ENCODE measurements around the gene FBLN5.
"Not testable (repeated sequence)": the region's sequence is repeated elsewhere in the genome, so short reads cannot be mapped to it uniquely, and the experiment has no call there.

The FBLN5 gene

DNA sequence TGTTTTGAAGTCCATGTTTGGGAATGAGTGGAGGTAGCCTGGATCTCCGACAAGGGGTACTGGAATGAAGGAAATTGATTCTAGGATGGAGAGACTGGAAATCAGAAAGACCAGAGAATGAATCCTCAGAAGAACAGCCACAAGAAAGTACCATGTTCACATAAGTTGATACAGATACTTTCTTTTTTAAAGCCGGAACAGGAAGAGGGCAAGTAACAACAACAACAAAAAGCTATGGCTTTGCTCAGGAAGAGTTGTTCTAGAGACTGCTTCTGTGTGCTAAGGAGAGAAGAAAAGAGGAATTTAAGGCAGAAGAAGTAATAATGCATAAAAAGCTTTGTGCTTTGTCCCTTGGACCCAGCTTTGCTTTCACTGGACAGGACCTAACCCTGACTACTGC lies 86.4 kb downstream of the FBLN5 start:
- no peak for DNase-seq (ENCODE audit: low spot score)

DNA sequence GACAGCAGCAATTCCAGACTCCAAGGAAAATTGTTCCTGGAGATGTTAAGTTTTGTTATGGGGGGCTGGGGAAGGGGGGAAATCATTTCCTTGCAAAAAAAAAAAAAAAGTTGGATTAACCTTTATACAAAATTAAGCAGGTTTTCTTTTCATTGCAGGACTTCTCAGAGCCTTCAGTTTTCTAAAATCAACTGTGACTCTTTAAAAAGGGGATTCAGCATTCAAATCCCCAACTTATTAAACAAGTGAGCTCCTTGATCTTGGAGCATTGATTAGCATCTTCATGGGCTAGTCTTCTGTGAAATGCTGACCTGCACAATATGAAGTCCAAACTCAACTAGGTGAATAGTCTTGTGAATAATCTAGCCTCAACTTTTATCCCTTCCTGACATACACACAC lies 87.3 kb downstream of the FBLN5 start:
- DNase-seq (ENCODE audit: low spot score) = no peak

DNA sequence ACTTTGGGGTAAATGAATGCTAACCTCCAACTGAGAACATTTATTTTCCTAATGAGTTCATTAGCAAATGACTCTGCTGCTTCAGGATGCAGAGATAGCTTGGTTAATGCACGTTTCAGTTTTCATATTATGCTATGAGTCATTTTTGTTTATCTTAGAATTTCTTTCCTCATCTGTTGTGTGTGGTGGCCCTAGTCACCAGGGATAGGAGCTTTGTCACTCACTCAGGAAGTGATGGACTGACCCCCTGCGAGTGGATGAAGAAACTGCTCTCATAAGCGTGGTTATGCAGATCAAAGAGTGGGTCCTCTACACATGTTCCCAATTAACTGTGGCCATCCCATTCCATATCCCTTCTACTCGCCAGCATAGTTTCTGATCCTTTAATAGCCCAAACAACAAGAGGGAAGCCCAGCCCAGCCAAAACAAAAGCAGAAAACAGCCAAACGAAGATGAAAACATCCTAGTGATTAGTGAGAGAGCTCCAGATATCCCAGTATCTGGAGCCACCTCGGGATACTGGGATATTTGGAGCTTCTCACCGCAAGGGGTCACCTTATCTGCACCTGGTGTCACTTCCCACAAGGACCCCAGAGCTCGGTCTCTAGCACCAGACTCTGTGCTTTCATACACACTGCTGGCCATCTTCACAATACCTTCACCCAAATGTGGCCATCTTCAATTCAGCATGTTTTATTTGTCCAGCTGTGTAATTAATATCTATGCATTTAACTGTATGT lies 88.8 kb downstream of the FBLN5 start:
- peak; percentile 48 for DNase-seq (ENCODE audit: low spot score)

DNA sequence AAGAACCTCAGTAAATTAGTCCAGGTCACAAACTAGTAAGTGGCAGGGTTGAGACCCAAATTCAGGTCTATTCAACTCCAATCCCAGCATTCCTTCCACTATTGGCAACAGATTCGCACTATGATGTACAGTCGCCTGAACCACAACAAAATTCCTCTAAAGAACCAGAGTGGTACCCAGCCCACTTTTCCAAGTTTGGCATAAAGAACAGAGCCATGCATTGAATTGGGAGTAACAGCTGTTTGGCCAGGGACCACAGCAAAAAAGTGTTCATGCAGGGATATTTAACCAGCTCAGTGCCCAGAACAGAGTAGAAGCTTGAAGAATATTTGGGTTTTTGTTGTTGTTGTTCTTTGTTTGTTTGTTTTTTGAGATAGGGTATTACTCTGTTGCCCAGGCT lies 89.9 kb downstream of the FBLN5 start:
- DNase-seq (ENCODE audit: low spot score) = no peak

DNA sequence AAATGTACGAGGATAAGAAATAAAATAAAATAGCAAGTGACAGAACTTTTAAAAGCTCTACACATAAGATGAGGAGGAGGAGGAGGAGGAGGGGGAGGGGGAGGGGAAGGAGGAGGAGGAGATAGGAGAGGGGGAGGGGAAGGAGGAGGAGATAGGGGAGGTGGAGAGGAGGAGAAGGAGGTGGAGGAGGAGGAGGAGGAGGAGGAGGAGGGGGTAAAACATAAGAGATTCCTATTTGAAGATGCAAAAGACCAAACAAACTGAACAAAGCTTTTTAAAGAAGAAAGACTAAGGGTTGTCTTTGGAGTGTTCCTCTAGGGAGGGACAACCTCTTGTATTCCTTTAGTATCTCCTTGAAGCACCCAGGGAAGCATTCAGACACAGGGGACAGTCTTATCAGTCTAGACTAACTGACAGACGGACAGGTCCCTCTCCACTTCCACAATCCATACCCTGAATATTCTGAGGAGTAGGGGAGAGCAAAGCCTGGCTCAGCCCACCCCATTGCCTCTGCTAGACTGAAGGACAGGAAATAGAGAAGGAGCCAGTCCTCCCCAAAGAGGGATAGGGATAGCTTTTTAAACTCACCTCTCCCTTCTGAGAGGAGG lies 93.1 kb downstream of the FBLN5 start:
- no peak for DNase-seq (ENCODE audit: low spot score)

DNA sequence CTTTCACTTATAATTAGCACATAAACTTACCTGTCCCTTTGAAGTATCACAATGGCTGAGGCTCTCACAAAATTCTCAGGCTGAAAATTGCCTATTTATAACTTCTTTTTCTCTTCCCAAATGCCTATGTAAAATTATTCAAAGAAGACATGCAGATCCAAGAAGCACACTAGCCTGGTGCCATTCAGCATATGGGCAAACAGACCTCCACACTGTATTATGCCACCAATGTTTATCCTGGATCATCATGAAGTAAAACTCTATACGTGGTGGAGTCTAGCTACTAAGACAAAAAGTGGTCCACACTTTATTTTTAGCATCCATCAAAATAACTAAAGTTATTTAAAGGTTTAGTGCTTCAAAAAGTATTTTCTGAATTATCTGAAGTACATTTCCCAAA lies 95.9 kb downstream of the FBLN5 start:
- no peak for DNase-seq (ENCODE audit: low spot score)

DNA sequence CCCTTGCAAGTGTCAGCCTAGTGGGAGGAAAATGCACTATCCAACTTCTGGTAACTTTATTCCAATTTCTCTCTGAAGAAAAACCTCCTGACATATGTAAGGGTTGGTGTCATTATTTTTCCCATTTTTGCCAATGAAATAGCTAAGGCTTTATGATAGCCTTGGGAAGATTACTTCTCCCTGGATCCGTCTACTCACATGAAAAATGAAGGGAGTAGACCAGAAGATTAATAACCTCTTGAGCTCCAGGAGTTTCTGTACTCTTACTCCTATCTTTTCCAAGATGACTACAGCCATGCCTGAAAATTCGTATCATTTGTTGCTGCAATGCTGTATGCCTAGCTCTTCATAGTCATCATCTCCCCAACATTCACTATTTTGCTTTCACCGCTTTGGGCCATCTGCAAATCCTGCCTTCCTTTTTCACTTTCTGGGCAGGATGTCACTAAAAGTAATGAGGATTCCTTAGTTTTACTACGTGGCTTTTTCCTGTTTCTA lies 98.9 kb downstream of the FBLN5 start:
- DNase-seq (ENCODE audit: low spot score) = no peak

DNA sequence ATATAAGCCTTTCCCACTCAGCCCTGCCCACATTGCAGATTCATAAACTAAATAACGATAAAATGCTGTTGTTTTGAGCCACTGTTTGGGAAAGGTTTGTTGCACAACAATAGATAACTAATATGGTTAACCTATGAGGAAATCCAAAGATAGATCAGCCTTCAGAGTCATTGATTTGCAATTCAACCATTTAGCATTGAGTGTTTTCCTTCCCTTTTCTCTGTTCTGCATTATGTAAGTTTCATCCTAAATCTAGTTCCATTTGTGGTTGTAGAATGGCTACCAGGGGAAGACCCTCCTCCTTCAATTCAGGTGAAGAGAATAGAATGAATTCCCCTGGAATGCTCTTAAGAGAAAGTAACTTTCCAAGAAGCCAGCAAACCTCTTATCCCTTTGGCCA lies 99.8 kb downstream of the FBLN5 start:
- DNase-seq (ENCODE audit: low spot score) = no peak

DNA sequence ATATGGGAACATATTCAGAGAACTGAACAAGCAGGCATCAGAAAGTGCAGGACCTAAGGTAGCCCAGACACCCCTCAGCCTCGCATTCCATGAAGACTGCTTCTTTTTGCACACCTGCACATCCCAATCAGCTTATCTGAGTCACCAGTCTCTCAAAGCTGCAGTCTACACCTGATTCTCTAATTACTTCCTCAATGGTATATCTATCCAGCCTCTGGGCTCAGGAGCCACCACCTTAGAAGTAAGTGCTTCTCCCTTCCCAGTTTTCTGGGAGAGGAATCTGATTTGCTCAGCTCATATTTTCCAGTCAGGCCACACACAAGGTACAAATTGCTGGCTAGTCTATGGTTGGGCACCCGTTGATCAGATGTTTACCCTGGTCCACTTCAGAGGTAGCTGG lies 101.8 kb downstream of the FBLN5 start:
- no peak for DNase-seq (ENCODE audit: low spot score)

DNA sequence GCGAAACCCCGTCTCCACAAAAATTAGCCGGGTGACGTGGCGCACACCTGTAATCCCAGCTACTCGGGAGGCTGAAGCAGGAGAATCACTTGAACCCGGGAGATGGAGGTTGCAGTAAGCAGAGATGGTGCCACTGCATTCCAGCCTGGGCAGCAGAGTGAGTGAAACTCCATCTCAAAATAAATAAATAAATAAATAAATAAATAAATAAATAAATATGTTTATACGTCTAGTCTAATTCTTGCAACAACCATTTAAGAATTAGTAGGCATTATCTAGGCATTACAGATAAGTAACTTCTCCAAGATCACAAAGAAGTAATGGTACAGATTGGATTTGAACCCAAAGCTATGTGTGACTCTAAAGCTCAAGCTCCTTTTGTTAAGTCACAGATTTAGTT lies 102.4 kb downstream of the FBLN5 start:
- DNase-seq (ENCODE audit: low spot score) = not testable (repeated sequence)

DNA sequence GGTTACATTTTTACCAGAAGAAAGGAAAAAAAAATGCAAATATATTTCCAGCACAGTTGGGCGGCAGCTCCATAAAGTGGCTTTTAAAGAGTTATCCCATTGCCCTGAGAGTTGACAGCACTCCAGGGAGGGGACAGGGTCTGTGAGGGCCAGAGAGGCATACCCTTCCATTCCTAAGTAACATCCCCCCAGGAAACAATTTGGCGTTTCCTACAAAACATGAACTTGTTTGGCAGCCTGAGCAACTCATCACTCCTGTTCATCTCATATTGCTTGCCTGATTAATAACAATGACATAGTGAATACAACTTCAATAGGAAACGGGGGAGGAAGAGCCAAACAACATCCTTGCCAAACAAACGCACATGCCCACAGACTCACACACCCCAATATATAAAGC lies 103.5 kb downstream of the FBLN5 start:
- DNase-seq (ENCODE audit: low spot score) = no peak

DNA sequence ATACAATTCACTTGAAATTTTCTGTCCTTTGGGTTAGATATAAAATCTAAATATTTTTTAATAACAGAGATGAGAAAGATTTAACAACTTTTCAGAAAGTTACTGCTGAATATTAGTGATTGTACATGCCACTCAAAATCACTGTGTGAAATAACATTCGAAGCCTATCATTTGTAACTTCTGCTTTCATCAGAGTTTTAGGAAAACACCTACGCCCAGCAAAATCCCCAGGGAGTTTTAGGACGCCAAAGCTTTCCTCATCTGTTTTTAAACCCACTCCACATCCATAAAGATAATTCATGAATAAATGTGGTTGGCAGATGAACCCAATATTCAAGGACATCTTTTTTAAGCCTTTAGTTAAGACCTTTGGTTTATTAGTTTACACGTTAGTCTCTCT lies 104.1 kb downstream of the FBLN5 start:
- no peak for DNase-seq (ENCODE audit: low spot score)

DNA sequence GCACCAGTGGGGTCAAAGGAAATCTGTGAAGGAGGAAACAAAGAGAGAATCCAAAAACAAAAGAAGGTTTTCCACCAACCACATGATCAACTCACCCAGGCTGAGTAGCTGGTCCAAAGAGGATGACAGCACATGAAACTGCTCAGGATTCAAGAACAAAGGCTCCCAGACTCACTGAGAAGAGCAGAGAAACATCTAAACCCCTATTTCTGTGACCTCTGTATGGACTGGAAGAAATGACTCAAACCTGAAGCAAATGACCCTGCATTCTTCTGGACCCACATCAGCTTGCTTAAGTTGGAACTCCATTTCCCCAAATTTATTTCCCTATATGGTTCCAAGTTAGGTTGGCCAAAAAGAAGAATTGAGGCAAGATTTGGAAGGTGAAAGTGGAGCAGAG lies 106.4 kb downstream of the FBLN5 start:
- no peak for DNase-seq (ENCODE audit: low spot score)

DNA sequence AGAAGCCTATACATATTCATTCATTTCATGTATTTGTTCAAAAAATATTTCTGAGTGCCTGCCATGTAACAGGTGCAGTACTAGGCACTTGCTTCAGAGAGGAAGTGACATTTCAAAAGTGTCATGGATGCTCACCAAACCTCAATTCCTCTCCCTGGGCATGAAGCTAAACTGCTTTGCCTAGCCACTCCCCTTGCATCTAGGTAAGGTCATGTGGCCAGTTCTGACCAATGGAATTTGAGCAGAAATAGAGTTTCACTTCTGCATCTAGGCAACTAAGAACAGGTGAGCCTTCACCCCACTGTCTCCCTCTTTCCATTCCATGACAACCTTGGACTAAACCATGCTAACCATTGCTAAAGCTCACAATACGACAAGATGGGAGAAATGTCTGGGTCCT lies 107.7 kb downstream of the FBLN5 start:
- DNase-seq (ENCODE audit: low spot score) = no peak

DNA sequence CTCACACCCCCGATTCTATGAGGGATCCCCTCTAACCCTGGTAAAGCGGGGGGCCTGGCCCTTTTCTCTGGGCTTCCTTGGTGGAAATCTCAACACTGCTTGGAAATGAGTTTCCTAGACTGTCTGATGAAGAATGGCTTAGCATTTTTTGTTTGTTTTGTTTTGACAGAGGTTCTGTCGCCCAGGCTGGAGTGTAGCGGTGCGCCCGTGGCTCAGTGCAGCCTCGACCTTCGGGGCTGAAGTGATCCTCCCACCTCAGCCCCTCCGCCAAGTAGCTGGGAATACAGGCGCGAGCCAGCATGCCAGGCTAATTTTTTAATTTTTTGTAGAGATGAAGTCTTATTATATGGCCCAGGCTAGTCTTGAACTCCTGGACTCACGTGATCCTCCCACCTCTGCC lies 110.4 kb downstream of the FBLN5 start:
- no peak for DNase-seq (ENCODE audit: low spot score)

DNA sequence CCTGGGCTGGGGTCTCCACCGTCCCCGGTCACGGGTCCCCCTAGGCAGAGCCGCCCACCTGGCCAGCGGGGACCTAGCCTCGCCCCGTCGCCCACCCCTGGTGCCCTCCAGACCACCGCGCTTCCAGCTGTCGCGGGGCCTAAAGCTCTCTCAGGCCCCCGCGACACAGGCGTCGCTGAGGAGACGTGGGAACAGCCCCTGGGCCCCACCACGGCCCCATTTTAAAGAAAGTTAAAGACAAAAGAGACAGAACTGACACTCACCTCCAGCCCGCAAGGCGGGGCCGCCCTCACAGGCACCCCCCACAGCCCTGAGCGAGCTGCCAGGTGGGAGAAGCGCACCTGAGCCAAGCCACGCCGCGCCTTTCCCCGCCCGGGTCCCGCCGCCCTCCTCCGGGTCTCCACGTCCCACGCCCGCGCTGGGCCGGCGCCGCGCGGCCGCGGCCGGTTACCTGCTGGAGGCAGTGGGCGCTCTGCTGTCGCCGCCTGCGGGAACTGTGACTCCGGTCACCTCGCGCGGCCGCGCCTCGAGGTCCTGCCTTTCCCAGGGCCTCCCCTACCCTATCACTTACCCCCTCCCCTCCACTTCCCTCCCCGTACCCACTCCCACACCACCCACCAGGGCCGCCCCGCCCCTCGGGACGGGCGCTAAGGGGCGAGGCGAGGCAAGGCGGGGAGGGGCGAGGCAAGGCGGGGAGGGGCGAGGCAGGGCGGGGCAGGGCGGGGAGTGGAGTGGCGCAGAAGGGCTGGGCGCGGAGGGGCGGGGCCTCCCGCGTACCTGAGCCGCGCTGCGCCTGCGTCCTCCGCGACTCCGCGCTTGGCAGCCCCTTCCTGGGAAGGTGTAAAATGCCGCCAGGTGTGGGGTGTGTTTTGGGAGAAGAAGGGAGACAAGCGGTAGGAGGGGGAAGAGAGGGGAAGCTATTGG lies 111.3 kb downstream of the FBLN5 start:
- no peak for DNase-seq (ENCODE audit: low spot score)

DNA sequence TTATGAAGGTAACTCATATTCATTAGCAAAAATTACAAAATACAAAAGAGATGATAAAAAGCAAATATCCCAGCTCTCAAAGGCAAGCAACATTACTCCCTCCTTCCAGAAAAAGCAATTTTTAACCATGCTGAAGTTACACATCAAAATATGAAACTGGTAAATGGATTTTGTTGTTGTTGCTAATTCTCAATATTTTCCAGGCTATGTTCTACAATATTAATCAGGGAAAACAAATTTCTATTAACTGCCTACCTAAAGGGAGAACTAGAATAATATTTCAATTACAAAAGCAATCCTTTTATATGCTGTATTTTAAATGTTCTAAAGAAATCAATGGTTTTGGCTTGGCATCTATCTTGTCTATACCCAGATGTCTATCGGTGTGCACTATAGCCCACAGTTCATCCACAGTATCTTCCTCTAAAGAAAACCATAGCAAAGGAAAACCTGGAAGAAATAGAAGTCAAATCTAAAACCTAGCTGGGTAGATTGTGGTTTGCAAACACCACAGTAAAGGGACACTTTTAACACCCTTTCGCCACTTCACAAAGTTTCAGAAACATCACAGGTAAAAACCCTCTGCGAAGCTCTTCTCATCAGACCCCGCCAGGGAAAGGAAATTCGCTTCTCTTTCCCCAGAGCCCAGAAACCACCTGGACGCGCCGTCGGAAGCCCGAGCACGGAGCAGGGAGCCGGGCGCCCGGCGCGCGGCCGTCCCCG lies 112.1 kb downstream of the FBLN5 start:
- DNase-seq (ENCODE audit: low spot score) = no peak

DNA sequence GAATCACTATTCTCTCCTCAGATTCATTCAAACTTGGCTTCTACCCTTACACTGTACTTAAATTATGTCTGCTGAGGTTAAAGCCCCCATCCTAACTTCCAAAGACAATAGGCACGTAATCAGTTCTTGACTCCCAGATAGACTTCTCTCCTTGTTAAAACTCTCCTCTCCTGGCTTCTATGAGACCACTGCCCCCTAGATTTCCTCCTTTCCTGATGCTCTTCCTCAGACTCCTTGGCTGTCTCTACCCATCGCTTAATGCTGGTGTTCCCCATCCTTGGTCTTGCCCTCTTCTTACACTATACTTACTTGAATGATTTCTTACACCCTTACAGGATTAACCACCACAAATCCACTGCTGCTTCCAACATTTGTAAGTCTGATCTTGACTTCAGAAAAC lies 112.9 kb downstream of the FBLN5 start:
- DNase-seq (ENCODE audit: low spot score) = no peak

DNA sequence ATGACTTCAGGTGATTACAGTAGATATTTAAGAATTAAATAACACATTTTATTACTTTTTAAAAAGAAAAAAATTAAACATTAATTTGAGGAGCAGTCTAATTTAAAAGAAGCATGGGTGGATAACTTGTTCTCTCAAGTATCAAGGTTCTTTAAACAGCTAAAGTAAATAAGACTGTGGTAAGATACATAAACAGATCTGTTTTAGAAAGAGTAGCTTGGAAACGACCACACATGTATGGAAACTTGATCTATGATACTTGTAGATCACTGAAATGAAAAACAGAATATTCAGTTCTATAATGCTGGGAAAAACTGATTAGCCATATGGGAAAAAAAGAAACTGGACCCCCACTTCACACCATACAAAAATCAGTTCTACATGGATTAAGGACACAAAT lies 116.2 kb downstream of the FBLN5 start:
- DNase-seq (ENCODE audit: low spot score) = no peak

DNA sequence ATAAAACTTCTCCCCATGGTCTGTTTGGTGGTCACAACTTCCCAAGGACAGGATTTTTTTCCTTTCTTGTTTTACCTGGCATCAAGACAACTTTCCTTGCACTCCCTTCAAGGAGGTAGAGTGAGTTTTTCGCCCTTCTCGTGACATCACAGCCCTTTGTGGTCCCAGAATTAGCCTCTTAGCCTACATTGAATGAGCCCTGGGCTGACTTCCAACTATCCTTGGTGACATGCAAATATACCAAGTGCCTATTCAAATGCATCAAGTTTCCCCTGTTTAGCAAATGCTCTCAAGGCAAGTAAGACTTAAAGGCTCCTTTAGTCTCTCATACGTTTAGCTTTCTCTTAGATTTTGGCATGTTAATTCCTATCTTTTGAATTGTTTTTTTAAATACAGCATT lies 116.7 kb downstream of the FBLN5 start:
- DNase-seq (ENCODE audit: low spot score) = no peak

DNA sequence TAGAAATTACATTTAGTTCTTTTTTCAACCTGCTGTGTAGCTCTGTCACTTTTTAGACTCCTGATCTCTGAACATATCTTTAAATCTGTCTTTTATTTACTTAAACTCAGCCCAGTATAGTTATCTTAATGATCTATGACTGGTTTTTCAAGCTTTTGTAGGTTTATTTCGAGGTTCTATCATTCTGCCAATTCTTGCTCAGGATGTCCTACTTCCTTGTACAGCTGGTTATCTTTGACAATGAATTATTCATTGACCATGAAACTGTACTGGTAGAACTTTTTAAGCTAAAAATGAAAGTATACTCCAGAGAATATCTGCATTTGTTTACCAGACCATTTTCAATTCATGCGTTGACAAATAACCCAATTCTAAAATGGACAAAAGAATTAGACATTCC lies 118.0 kb downstream of the FBLN5 start:
- no peak for DNase-seq (ENCODE audit: low spot score)

DNA sequence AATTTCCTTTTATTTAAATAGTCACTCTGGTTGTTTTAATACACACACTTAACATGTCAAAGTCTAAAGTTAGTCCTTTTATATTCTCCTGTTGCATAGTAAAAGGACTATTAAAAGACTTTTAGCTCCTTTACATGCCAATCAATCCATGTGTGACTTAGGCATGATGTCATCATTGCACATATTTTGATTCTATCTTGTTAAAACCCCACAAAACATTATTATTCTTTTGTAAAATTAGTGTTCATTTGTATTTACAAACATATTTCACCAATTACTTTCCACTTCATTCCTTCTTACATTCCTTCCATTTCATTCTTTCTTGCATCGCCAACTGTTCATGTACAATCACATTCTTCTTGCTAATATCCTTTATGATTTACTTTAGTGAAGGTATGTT lies 119.7 kb downstream of the FBLN5 start:
- DNase-seq (ENCODE audit: low spot score) = no peak
